ENCODE data around the gene DUOX2.

The DUOX2 gene

GRCh38 chr15:45121020-45121419, 7.0 kb upstream of the DUOX2 start:
- ChIA-PET POLR2A (no interaction called here), CTCF (interaction anchor here (0.7 to 5.8 kb wide), 7 partner anchors 9 to 152 kb away, joined by 3 to 44 read pairs (median 4); no protein-coding TSS in a partner anchor)
- no peak for TF ChIP-seq CTCF (IDR thresholded peaks at IDR 0.05; ENCODE audit: control extremely low read depth, extremely low read depth, low read depth, missing control alignments)
- no peak for DNase-seq (ENCODE audit: extremely low spot score)

GRCh38 chr15:45120081-45120972, 6.4 kb upstream of the DUOX2 start:
- no peak for DNase-seq (ENCODE audit: extremely low spot score)
- no peak for TF ChIP-seq CTCF (IDR thresholded peaks at IDR 0.05; ENCODE audit: control extremely low read depth, extremely low read depth, low read depth, missing control alignments)
- POLR2A ChIA-PET, result no interaction called here
- CTCF ChIA-PET, result interaction anchor here (0.9 to 5.8 kb wide), 5 partner anchors 8 to 152 kb away, joined by 4 to 44 read pairs (median 5); no protein-coding TSS in a partner anchor

GRCh38 chr15:45118996-45119395, 5.0 kb upstream of the DUOX2 start:
- POLR2A ChIA-PET, result no interaction called here
- CTCF ChIA-PET, result interaction anchor here (0.8 to 2.7 kb wide), 33 partner anchors 7 to 714 kb away, joined by 3 to 53 read pairs (median 7); partner anchors contain the start of genes DUOX1, DUOXA1 and SORD
- no peak for TF ChIP-seq CTCF (IDR thresholded peaks at IDR 0.05; ENCODE audit: control extremely low read depth, extremely low read depth, low read depth, missing control alignments)
- no peak for DNase-seq (ENCODE audit: extremely low spot score)

GRCh38 chr15:45118131-45118588, 4.2 kb upstream of the DUOX2 start:
- ChIA-PET CTCF (interaction anchor here (0.6 to 2.7 kb wide), 66 partner anchors 8 to 713 kb away, joined by 3 to 53 read pairs (median 4); partner anchors contain the start of genes DUOX1, DUOXA1 and SORD), POLR2A (interaction anchor here (0.5 kb wide), 1 partner anchor 252 kb away, joined by 3 read pairs; no protein-coding TSS in a partner anchor)
- TF ChIP-seq CTCF (IDR thresholded peaks at IDR 0.05; ENCODE audit: control extremely low read depth, extremely low read depth, low read depth, missing control alignments), result peak; percentile 99
- DNase-seq (ENCODE audit: extremely low spot score), result peak; percentile 92

GRCh38 chr15:45117308-45118130, 3.5 kb upstream of the DUOX2 start:
- ChIA-PET CTCF (interaction anchor here (0.6 to 2.7 kb wide), 63 partner anchors 9 to 553 kb away, joined by 3 to 53 read pairs (median 4); partner anchors contain the start of genes DUOX1, DUOXA1 and SORD), POLR2A (no interaction called here)
- TF ChIP-seq CTCF (IDR thresholded peaks at IDR 0.05; ENCODE audit: control extremely low read depth, extremely low read depth, low read depth, missing control alignments), result no peak
- no peak for DNase-seq (ENCODE audit: extremely low spot score)

Data from GM10248 (cell line).